GM12878 (cell line): ENCODE measurements around the gene PPFIBP1. TPM values are rescaled to one million over a fixed set of nuclear protein-coding genes. Genes with fewer than 3 reads are reported as not detected.

Experiments
- ATAC-seq: fragments of 200-7000 bp; cut with Tn5 transposase; 3 replicates; pipeline ENCODE4 v1.9.1; 2020; ENCODE audit warnings: mild to moderate bottlenecking, moderate library complexity
- BruUV-seq: library from RNA; stranded (reverse); fragments of 400-500 nt; replicated peaks from 2 replicates; lab custom pipeline; 2021; lab: Mats Ljungman, UMichigan
- CTCF ChIA-PET: fragments of 300-600 bp; sonication (Branson Sonifier 250); formaldehyde crosslinking; extraction: SDS; loops from one replicate; lab custom pipeline; 2021; ENCODE audit warnings: inconsistent platforms; lab: Yijun Ruan, JAX
- POLR2A ChIA-PET: fragments of 350-600 bp; formaldehyde crosslinking; extraction: SDS; loops from one replicate; lab custom pipeline; 2021; ENCODE audit warnings: inconsistent platforms; lab: Charles Lee
- RAD21 ChIA-PET: fragments of 300-600 bp; sonication (Branson Sonifier 250); formaldehyde crosslinking; loops from one replicate; lab custom pipeline; 2023; ENCODE audit warnings: antibody characterized with exemption; ENCODE audit not compliant: unreplicated experiment; lab: Charles Lee
- SMC1A ChIA-PET: fragments of 300-600 bp; sonication (Branson Sonifier 250); formaldehyde crosslinking; loops from one replicate; lab custom pipeline; 2023; ENCODE audit not compliant: unreplicated experiment, uncharacterized antibody; lab: Charles Lee
- DNase-seq: peaks from one replicate; pipeline ENCODE4 v3.0.0-alpha.2; 2011; ENCODE audit warnings: low read depth, low spot score
- FAIRE-seq: peaks from 3 replicates; lab custom pipeline; 2011; peaks lifted over from hg19 to GRCh38; lab: Jason Lieb, UNC
- H2AFZ ChIP-seq: 2 replicates; pipeline ENCODE4 v1.6.0; 2011; ENCODE audit warnings: low read depth, low read length, control low read depth; ENCODE audit not compliant: control insufficient read depth
- H3K27ac ChIP-seq: 2 replicates; pipeline ENCODE4 v1.5.1; 2011; ENCODE audit warnings: control low read depth; ENCODE audit not compliant: control insufficient read depth, insufficient read depth
- H3K27me3 ChIP-seq, 2 experiments: replicated peaks in 1 of 2; 2 replicates each; pipeline versions ENCODE4 v1.6.0 to v1.6.1; 2011; ENCODE audit warnings: low read length in 1 of 2; ENCODE audit not compliant: control insufficient read depth in 2 of 2, insufficient read depth in 2 of 2
- H3K36me3 ChIP-seq, 2 experiments: 2 replicates each; pipeline ENCODE4 v1.5.1; 2011; ENCODE audit warnings: low read length in 1 of 2; ENCODE audit not compliant: control insufficient read depth in 2 of 2, insufficient read depth in 2 of 2
- H3K4me1 ChIP-seq: 2 replicates; pipeline ENCODE4 v1.6.1; 2011; ENCODE audit warnings: mild to moderate bottlenecking, low read length, moderate library complexity, mixed read lengths; ENCODE audit not compliant: control insufficient read depth, insufficient read depth
- H3K4me2 ChIP-seq: 2 replicates; pipeline ENCODE4 v1.6.0; 2011; ENCODE audit warnings: control low read depth; ENCODE audit not compliant: control insufficient read depth, insufficient read depth
- H3K4me3 ChIP-seq: fragments of 200-600 bp; sonication (generic); 2 replicates; pipeline ENCODE4 v1.5.1; 2016
- H3K79me2 ChIP-seq: 2 replicates; pipeline ENCODE4 v1.6.0; 2011; ENCODE audit warnings: low read length; ENCODE audit not compliant: control insufficient read depth, insufficient read depth
- H3K9ac ChIP-seq: 2 replicates; pipeline ENCODE4 v1.8.0; 2011; ENCODE audit warnings: low read length, control low read depth, mixed read lengths; ENCODE audit not compliant: control insufficient read depth, insufficient read depth
- H3K9me3 ChIP-seq: replicated peaks from 3 replicates; pipeline ENCODE4 v1.5.1; 2011; ENCODE audit warnings: mild to moderate bottlenecking, low read length; ENCODE audit not compliant: control insufficient read depth, insufficient read depth
- H4K20me1 ChIP-seq: 2 replicates; pipeline ENCODE4 v1.6.0; 2011; ENCODE audit not compliant: control insufficient read depth, insufficient read depth
- ETV6 ChIP-seq, 2 experiments: fragments of 450-650 bp in 1 of 2; IDR thresholded peaks in 1 of 2; conservative IDR thresholded peaks in 1 of 2; 2 replicates each; pipeline ENCODE4 v1.6.1; 2014; ENCODE audit warnings: antibody characterized with exemption in 1 of 2, borderline replicate concordance in 1 of 2, low read depth in 1 of 2, mild to moderate bottlenecking in 1 of 2, moderate library complexity in 1 of 2
- JUND ChIP-seq: IDR thresholded peaks from 2 replicates; pipeline ENCODE4 v1.6.1; 2012; ENCODE audit warnings: low read depth, mild to moderate bottlenecking, low read length, improper control_type of control experiment, moderate library complexity
- MXI1 ChIP-seq: fragments of 150-350 bp; IDR thresholded peaks from 2 replicates; pipeline ENCODE4 v1.6.1; 2011; ENCODE audit warnings: low read depth, mild to moderate bottlenecking, inconsistent platforms, low read length, improper control_type of control experiment
- MYB ChIP-seq: fragments of 150-350 bp; IDR thresholded peaks from 2 replicates; pipeline ENCODE4 v1.6.1; 2014; ENCODE audit warnings: mild to moderate bottlenecking, low read depth, low read length, borderline replicate concordance
- NBN ChIP-seq: fragments of 450-650 bp; IDR thresholded peaks from 2 replicates; pipeline ENCODE4 v1.6.1; 2016
- NFYB ChIP-seq: IDR thresholded peaks from 2 replicates; pipeline ENCODE4 v1.6.1; 2011; ENCODE audit warnings: low read depth, mild to moderate bottlenecking, low read length, improper control_type of control experiment, moderate library complexity; ENCODE audit not compliant: insufficient read depth
- RUNX3 ChIP-seq: IDR thresholded peaks from 2 replicates; pipeline ENCODE4 v1.6.1; 2012; ENCODE audit warnings: low read length, inconsistent platforms
- SIX5 ChIP-seq: IDR thresholded peaks from 2 replicates; pipeline ENCODE4 v1.6.1; 2011; ENCODE audit warnings: mild to moderate bottlenecking, low read depth, low read length, moderate library complexity; ENCODE audit not compliant: severe bottlenecking
- SUZ12 ChIP-seq: fragments of 200-600 bp; sonication (generic); IDR thresholded peaks from one replicate; pipeline ENCODE4 v1.6.1; 2018; ENCODE audit warnings: antibody characterized with exemption, mild to moderate bottlenecking; ENCODE audit not compliant: unreplicated experiment
- TAF1 ChIP-seq: IDR thresholded peaks from 2 replicates; pipeline ENCODE4 v1.6.1; 2011; ENCODE audit warnings: mild to moderate bottlenecking, low read depth, low read length, borderline replicate concordance
- TCF12 ChIP-seq: IDR thresholded peaks from 2 replicates; pipeline ENCODE4 v1.6.1; 2011; ENCODE audit warnings: low read depth, mild to moderate bottlenecking, low read length
- ZNF217 ChIP-seq: fragments of 450-650 bp; IDR thresholded peaks from 2 replicates; pipeline ENCODE4 v1.6.1; 2017; ENCODE audit warnings: antibody characterized with exemption, mild to moderate bottlenecking
- ZNF384 ChIP-seq: IDR thresholded peaks from 2 replicates; pipeline ENCODE4 v1.6.1; 2012; ENCODE audit warnings: low read depth, mild to moderate bottlenecking, low read length, improper control_type of control experiment, borderline replicate concordance
- WGBS: methylation state at CpG from one replicate; pipeline ENCODE4 v1.1.6; 2016; ENCODE audit warnings: low lambda C conversion rate; ENCODE audit not compliant: insufficient replicate concordance, insufficient coverage; ENCODE audit errors: missing lambda C conversion rate; 5-methylcytosine and 5-hydroxymethylcytosine counted together
- in situ Hi-C: fragments of 300-500 bp; cut with MboI; formaldehyde crosslinking; loops from 9 replicates; pipeline ENCODE4 v1.14.3; 2018; ENCODE audit warnings: mixed read lengths
- intact Hi-C: fragments of 100-400 bp; cut with micrococcal nuclease; formaldehyde crosslinking; loops from one replicate; pipeline ENCODE4 v1.14.2; 2022; ENCODE audit not compliant: unreplicated experiment
- polyA plus RNA-seq, 11 experiments: library from polyadenylated mRNA; depleted of rRNA in 4 of 11; unstranded in 6 of 11; stranded (reverse) in 5 of 11; fragments of >200 nt; fragmentation: Nextera tagmentation in 4 of 11; fragmentation: Illumina TruSeq in 1 of 11; extraction: Ambion mirVana in 4 of 11; extraction: Trizol in 1 of 11; gene quantifications; 1 replicate in 1 of 11; 2 replicates in 10 of 11; pipeline versions ENCODE4 v1.2.1 to v1.2.3, GENCODE V29; 2011 to 2016; ENCODE audit warnings: inconsistent platforms in 2 of 11, missing spikeins in 2 of 11, low read depth in 1 of 11
- total RNA-seq, 4 experiments: library from RNA; depleted of rRNA in 3 of 4; stranded (reverse); fragments of >200 nt in 3 of 4; fragmentation: Illumina TruSeq in 1 of 4; extraction: Trizol in 1 of 4; gene quantifications; 2 replicates each; pipeline versions ENCODE4 v1.2.1 to v1.2.3, GENCODE V29; 2013 to 2021
- TF ChIP-seq, protein P1 (sequence below): fragments of 450-650 bp; IDR thresholded peaks from 2 replicates; pipeline ENCODE4 v1.6.1; 2017; ENCODE audit warnings: mild to moderate bottlenecking, low read depth, inconsistent platforms; ENCODE audit not compliant: poor library complexity, severe bottlenecking
- TF ChIP-seq, protein P2 (sequence below): fragments of 450-650 bp; IDR thresholded peaks from 2 replicates; pipeline ENCODE4 v1.6.1; 2016; ENCODE audit warnings: mild to moderate bottlenecking

PPFIBP1 gene
- total and polyA plus RNA-seq, 10 of the 15 experiments (the other 5 are each of a cell fraction or from before 2014, with no cell fraction given): 0.47 to 7.8 (median 3.6) TPM

DNA sequence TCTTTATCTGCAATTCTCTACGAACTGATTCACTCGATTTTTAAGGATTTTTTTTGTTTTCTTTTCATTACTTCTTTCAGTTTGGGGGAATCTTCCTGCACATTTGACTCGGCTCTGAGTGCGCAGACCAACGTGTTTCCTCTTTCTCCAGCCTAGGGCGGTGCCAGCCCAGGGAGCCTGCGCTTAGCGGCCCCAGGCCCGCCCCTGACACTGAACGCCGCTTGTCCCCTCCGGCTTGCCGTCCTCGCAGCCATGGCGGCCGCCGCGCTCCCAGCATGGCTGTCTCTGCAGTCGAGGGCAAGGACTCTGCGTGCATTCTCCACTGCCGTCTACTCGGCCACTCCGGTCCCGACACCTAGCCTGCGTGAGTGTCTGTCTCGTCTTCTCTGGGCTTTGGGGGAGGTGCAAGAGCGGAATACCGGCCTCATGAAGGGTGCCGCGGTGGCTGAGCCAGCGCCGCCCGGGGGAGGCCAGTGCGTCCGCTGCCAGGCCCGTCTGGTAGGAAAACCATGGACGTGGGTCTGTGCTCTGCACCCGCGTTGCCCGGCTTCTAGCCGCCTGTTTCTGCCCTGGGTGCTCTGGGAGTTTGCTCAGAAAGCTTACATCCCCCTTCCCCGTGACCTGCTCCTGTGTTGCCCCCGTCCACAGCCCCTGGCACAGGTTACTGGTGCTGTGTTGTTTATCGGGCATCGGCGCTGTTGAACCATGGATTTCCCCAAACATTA, 186.7 kb downstream of the PPFIBP1 start, which contains the start of gene MRPS35 (continued):
- TF ChIP-seq TAF1 (peak; percentile 90), TCF12 (peak; percentile 52; the same call in 1 of the 2 replicates), NBN (peak; percentile 76), SIX5 (peak; percentile 56)

DNA sequence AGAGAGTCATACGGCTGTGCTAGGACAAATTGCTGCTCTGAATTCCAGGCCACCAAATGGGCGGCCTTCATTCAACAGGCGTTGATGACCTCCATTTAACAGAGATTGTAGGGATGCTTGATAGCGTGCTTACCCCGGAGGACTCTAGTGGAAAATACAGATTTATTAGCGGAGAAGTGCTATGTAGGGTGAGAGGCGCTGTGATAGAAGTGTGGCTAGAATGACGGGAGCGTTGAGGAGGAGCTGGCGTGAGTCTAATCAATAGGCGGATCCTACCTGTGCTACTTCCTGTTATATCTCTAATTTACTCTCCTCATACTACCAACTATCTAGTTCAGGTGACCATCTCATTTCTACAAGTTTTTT, 187.3 kb downstream of the PPFIBP1 start:
- BruUV-seq: no TSS peak
- Histone ChIP-seq H3K9ac (peak overlapping the region; percentile 87), H3K27me3 (no peaks in the 10 kb centered on the region), H3K4me3 (peak overlapping the region; percentile 92), H3K27ac (peak overlapping the region; percentile 79), H3K4me1 (no peaks in the 10 kb centered on the region), H3K36me3 (peaks cover 0 to 5% of the 10 kb centered on the region in 2 experiments; a peak in 2 of 4 replicates), H3K79me2 (peaks cover 28% of the 10 kb centered on the region), H2AFZ (peak overlapping the region; percentile 97), H4K20me1 (no peaks in the 10 kb centered on the region), H3K4me2 (peak overlapping the region; percentile 49), H3K9me3 (no peaks in the 10 kb centered on the region)
- 4% methylated on average over 11 of the region's 11 CpGs for WGBS
- DNase-seq: no peak
- in situ Hi-C loops: no loop called here
- ATAC-seq: peak; percentile 68
- POLR2A ChIA-PET: interaction anchor here (0.5 to 0.6 kb wide), 2 partner anchors 23 to 593 kb away, joined by 3 to 4 read pairs; no protein-coding TSS in a partner anchor
- CTCF ChIA-PET: no interaction called here
- FAIRE-seq: no peak
- SMC1A ChIA-PET: no interaction called here
- intact Hi-C loops: no loop called here
- RAD21 ChIA-PET: no interaction called here
- no peak for TF ChIP-seq ETV6 (conservative IDR thresholded peaks at IDR 0.05 in 1 of 2, IDR thresholded peaks at IDR 0.05 in 1 of 2; ENCODE audit: borderline replicate concordance in 1 of 2, low read depth in 1 of 2)
- TF ChIP-seq, protein P1, sequence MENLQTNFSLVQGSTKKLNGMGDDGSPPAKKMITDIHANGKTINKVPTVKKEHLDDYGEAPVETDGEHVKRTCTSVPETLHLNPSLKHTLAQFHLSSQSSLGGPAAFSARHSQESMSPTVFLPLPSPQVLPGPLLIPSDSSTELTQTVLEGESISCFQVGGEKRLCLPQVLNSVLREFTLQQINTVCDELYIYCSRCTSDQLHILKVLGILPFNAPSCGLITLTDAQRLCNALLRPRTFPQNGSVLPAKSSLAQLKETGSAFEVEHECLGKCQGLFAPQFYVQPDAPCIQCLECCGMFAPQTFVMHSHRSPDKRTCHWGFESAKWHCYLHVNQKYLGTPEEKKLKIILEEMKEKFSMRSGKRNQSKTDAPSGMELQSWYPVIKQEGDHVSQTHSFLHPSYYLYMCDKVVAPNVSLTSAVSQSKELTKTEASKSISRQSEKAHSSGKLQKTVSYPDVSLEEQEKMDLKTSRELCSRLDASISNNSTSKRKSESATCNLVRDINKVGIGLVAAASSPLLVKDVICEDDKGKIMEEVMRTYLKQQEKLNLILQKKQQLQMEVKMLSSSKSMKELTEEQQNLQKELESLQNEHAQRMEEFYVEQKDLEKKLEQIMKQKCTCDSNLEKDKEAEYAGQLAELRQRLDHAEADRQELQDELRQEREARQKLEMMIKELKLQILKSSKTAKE: no peak
- no peak for TF ChIP-seq SUZ12
- no peak for TF ChIP-seq RUNX3
- no peak for TF ChIP-seq JUND
- no peak for TF ChIP-seq ZNF217
- TF ChIP-seq MXI1: peak; percentile 52; the same call in 1 of the 2 replicates
- TF ChIP-seq MYB: no peak
- no peak for TF ChIP-seq ZNF384
- TF ChIP-seq, protein P2, sequence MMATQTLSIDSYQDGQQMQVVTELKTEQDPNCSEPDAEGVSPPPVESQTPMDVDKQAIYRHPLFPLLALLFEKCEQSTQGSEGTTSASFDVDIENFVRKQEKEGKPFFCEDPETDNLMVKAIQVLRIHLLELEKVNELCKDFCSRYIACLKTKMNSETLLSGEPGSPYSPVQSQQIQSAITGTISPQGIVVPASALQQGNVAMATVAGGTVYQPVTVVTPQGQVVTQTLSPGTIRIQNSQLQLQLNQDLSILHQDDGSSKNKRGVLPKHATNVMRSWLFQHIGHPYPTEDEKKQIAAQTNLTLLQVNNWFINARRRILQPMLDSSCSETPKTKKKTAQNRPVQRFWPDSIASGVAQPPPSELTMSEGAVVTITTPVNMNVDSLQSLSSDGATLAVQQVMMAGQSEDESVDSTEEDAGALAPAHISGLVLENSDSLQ: peak; percentile 9; the same call in 1 of the 2 replicates
- TF ChIP-seq NFYB: 0 out of 2 replicates have a peak, but pooled peaks have one; percentile 18
